ENCODE results near the gene DNAJC18. TPM values are rescaled to one million over a fixed set of nuclear protein-coding genes. Genes with fewer than 3 reads are reported as not detected.

DNAJC18 gene
- total and polyA plus RNA-seq, 12 donors, result 3.4 to 21.1 (median 13.7) TPM

DNA sequence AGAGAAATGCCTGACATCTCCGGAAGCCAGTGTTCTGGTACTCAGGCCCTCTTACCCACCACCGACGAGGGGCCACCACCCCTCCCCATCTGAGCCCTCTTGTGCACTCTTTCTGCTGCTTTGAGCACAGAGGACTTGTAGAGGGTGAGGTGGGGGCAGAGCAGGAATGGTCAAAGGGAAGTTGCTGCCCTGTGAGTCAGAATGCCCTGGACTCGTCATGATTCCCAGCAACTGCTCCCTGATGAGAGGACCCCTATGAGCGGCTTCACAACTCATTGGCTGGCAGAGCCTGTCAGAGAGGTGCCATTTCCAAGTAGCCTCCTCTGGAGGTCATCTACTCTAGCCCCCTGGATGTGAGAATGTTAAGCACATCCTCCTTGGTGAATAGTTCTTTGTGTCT, 22.4 kb upstream of the DNAJC18 start:
- ATAC-seq (peak in 5 of 8 donors; percentile 34 to 61 (median 49)), DNase-seq (no peak)
- H3K4me3 ChIP-seq, result peak overlapping the region; percentile 30 to 68 (median 57)
- H3K27ac ChIP-seq, result peak overlapping the region; percentile 69 to 96 (median 88)
- intact Hi-C loops (cut with DNase I), result no loop called here
- peaks cover 0 to 46% (median 26%) of the 10 kb centered on the region in 9 donors for H3K4me1 ChIP-seq
- TF ChIP-seq, protein P1, sequence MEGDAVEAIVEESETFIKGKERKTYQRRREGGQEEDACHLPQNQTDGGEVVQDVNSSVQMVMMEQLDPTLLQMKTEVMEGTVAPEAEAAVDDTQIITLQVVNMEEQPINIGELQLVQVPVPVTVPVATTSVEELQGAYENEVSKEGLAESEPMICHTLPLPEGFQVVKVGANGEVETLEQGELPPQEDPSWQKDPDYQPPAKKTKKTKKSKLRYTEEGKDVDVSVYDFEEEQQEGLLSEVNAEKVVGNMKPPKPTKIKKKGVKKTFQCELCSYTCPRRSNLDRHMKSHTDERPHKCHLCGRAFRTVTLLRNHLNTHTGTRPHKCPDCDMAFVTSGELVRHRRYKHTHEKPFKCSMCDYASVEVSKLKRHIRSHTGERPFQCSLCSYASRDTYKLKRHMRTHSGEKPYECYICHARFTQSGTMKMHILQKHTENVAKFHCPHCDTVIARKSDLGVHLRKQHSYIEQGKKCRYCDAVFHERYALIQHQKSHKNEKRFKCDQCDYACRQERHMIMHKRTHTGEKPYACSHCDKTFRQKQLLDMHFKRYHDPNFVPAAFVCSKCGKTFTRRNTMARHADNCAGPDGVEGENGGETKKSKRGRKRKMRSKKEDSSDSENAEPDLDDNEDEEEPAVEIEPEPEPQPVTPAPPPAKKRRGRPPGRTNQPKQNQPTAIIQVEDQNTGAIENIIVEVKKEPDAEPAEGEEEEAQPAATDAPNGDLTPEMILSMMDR (IDR thresholded peaks at IDR 0.05), result no peak
- H3K36me3 ChIP-seq, result peaks cover 0 to 14% (median 0%) of the 10 kb centered on the region in 9 donors
- H3K27me3 ChIP-seq, result no peaks in the 10 kb centered on the region
- 56 to 65% methylated on average over 5 of the region's 5 CpGs for WGBS, 2 donors
- no peaks in the 10 kb centered on the region for H3K9me3 ChIP-seq

DNA sequence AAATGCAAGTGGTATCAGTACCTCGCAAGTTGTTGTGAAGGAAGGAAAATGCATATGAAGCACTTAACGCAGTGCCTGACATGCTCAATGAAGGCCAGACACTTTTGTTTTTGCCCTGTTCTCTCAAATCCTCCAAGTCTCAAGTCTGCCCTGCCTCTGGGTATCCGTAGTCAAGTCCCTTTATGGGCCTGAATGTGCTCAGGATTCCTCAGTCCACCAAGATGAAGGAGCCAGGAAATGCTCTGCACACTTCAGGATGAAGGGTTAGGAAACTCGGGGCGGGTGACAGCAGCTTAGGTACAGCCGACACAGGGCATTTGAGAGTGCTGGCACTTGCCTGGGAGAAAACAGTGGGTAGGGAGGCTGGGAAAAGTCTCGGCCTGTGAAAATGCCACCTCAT, 21.9 kb upstream of the DNAJC18 start:
- Histone ChIP-seq H3K4me3 (peak overlapping the region in 9 of 10 donors; percentile 35 to 68 (median 61)), H3K27ac (peak overlapping the region; percentile 69 to 96 (median 88)), H3K27me3 (no peaks in the 10 kb centered on the region), H3K9me3 (no peaks in the 10 kb centered on the region), H3K4me1 (peaks cover 0 to 46% (median 26%) of the 10 kb centered on the region in 9 donors), H3K36me3 (peaks cover 0 to 19% (median 0%) of the 10 kb centered on the region in 9 donors)
- 64 to 77% methylated on average over 7 of the region's 7 CpGs for WGBS, 2 donors
- ATAC-seq, result peak in 4 of 8 donors; percentile 31 to 41 (median 32)
- intact Hi-C loops (cut with DNase I), result no loop called here
- TF ChIP-seq, protein P1 (IDR thresholded peaks at IDR 0.05), result no peak
- no peak for DNase-seq

GRCh38 chr5:139460455-139460854, 21.1 kb upstream of the DNAJC18 start:
- Histone ChIP-seq H3K4me3 (peak overlapping the region in 9 of 10 donors; percentile 35 to 68 (median 61)), H3K9me3 (no peaks in the 10 kb centered on the region), H3K4me1 (peaks cover 0 to 50% (median 26%) of the 10 kb centered on the region in 9 donors), H3K36me3 (peaks cover 0 to 26% (median 0%) of the 10 kb centered on the region in 9 donors), H3K27ac (peak overlapping the region; percentile 13 to 96 (median 86)), H3K27me3 (no peaks in the 10 kb centered on the region)
- ATAC-seq (no peak), DNase-seq (no peak)
- 55 to 90% methylated on average over 1 of the region's 1 CpG for WGBS, 2 donors
- intact Hi-C loops (cut with DNase I), result no loop called here
- TF ChIP-seq, protein P1 (IDR thresholded peaks at IDR 0.05), result no peak

DNA sequence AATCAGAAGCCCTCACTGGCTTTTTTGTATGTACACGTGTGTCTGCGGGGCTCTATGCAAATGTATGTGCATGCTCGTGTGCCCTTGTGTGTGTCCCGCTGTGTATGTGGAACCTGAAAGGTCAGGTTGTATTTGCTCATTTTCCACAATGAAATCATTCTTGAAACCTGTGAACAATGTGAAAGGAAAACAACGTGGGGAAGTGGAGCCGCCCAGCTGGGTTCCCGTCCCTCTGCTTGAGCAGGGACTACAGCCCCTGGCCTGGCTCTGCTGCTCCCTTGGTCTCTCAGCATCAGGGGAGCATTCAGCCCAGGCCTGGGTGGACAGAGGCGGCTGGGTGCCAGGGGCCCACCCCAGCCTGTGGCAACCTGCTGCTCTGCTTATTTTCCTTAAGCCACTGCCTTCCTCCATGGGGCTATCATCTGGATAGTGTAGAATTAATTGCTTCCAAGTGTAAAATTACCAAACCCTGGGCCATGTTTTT, 20.2 kb upstream of the DNAJC18 start:
- peak in 1 of 2 donors; percentile 45 for DNase-seq
- 65 to 67% methylated on average over 8 of the region's 8 CpGs for WGBS, 2 donors
- Histone ChIP-seq H3K27me3 (no peaks in the 10 kb centered on the region), H3K9me3 (no peaks in the 10 kb centered on the region), H3K36me3 (peaks cover 0 to 33% (median 0%) of the 10 kb centered on the region in 9 donors), H3K4me1 (peaks cover 0 to 50% (median 26%) of the 10 kb centered on the region in 9 donors), H3K4me3 (peak overlapping the region in 6 of 10 donors; percentile 53 to 68 (median 62)), H3K27ac (peak overlapping the region in 9 of 10 donors; percentile 31 to 96 (median 87))
- intact Hi-C loops (cut with DNase I), result no loop called here
- ATAC-seq, result peak in 7 of 8 donors; percentile 39 to 68 (median 50)
- TF ChIP-seq, protein P1 (IDR thresholded peaks at IDR 0.05), result no peak
